GM21515 (cell line): ENCODE data around the gene PLA2G12A.
"Not testable (repeated sequence)": the region's sequence is repeated elsewhere in the genome, so short reads cannot be mapped to it uniquely, and the experiment has no call there.

Experiments used
- ATAC-seq: cut with Tn5 transposase; IDR thresholded peaks from one replicate; pipeline ENCODE4 v1.9.1; 2021; ENCODE audit not compliant: unreplicated experiment

Gene PLA2G12A

DNA sequence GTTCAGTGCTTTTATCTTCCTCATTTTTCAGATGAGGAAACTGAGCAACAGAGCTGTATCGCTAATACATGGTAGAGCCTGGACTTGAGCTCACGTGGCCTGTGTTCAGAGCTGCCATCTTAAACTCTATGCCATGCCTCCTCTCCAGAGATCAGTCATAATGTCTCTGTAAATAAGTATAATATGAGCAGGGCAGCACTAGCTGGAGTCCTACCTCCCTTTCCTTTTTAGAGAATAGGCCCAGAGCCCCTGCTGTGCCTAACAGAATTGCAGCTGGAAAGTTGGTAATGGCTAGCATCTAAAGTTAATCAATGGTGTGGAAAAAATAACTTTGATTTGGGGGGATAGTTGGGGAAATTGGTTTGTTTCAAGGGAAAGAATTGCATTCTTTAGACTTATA is 47.0 kb downstream of the PLA2G12A start:
- no peak for ATAC-seq

GRCh38 chr4:109678925-109679324 is 50.9 kb downstream of the PLA2G12A start:
- not testable (repeated sequence) for ATAC-seq

- ATAC-seq, result not testable (repeated sequence)
Observed at GRCh38 chr4:109678472-109678871, 51.4 kb downstream of the PLA2G12A start.

- ATAC-seq, result no peak
Observed at GRCh38 chr4:109676886-109677285, 53.0 kb downstream of the PLA2G12A start.

DNA sequence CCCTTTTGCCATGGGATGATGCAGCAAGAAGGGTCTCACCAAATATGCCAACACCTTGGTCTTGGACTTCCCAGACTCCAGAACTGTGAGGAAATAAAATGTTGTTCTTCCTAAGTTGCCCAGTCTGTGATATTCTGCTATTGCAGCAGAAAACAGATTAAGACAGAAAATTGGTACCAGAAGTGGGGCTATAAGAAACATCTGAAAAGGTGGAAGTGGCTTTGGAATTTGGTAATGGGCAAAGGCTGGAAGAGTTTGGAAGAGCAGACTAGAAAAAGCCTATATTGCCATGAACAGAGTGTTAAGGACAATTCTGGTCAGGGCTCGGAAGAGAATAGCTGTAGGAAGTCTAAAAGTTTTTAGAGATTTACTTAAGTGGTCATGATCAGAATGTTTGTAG is 54.0 kb downstream of the PLA2G12A start:
- ATAC-seq, result no peak

GRCh38 chr4:109675181-109675580 is 54.7 kb downstream of the PLA2G12A start:
- no peak for ATAC-seq

- no peak for ATAC-seq
Observed at GRCh38 chr4:109673303-109673702, 56.6 kb downstream of the PLA2G12A start.

DNA sequence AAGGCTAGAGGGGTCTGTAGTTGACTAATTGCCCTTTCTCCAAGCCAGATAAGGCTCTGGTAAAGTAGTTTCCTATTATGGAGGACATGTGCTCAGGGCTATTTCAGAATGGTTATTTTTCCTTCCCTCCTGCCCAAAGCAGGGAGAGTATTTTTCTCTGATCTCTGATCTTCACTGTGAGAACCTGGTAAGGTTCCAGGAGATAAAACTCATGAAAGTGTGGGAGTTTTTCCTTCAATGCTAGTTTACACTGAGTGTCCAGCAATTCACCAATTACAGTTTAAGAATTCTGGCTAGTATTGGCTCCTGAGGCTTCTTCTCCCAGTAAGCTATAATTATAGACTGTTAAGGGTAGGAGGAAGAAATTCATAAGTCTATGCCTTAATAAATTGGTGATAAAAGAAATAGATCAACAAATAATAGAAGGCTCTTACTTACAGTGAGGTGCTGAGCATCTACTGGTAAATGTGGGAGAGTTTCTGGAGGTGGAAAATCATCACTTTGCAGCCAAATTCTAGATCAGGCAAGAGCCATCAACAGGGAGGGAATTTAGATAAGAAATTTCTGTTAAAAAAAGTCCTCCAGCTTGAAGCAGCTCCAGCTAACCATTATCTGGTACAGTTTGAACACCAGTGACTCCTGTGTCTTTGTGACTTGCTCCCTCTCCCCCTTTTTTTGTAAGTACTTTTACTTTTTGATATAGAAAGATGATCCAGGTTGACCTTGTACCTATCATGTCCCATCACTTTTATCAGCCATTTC is 57.5 kb downstream of the PLA2G12A start:
- no peak for ATAC-seq

GRCh38 chr4:109671350-109671749 is 58.5 kb downstream of the PLA2G12A start:
- ATAC-seq, result no peak

GRCh38 chr4:109665783-109666485 is 63.9 kb downstream of the PLA2G12A start:
- ATAC-seq, result no peak

DNA sequence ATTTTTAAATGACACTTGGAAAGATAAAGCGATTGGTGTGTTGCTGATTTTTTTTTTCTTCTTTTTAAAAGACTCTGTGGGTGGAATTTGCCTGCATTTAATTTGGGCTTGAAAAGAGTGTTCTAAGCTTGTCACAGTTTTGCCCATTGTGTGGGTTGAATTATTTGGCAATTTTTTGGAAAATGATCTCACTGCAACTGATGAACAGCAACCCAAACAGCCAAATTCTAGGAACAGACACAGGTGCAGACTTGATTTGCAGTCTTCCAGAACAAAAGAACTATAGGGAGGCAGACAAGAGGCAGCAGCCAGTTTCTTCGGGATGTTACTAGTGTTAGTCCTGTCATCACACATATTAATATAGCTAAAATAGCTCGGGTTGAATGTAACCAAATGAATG is 67.1 kb downstream of the PLA2G12A start:
- no peak for ATAC-seq

GRCh38 chr4:109662116-109662515 is 67.8 kb downstream of the PLA2G12A start:
- ATAC-seq, result no peak
